GM12875 (cell line): ENCODE data around the gene IGFBP2.

ENCODE experiments used
- H3K4me3 ChIP-seq: one replicate; pipeline ENCODE4 v1.5.1; 2011; ENCODE audit warnings: low read depth, low read length, control low read depth
- TF ChIP-seq, protein P1 (sequence below): IDR thresholded peaks from 2 replicates; pipeline ENCODE4 v1.5.1; 2011; ENCODE audit warnings: low read depth, mild to moderate bottlenecking, control low read depth, inconsistent platforms, low read length, moderate library complexity, borderline replicate concordance; ENCODE audit not compliant: insufficient read depth

The IGFBP2 gene

DNA sequence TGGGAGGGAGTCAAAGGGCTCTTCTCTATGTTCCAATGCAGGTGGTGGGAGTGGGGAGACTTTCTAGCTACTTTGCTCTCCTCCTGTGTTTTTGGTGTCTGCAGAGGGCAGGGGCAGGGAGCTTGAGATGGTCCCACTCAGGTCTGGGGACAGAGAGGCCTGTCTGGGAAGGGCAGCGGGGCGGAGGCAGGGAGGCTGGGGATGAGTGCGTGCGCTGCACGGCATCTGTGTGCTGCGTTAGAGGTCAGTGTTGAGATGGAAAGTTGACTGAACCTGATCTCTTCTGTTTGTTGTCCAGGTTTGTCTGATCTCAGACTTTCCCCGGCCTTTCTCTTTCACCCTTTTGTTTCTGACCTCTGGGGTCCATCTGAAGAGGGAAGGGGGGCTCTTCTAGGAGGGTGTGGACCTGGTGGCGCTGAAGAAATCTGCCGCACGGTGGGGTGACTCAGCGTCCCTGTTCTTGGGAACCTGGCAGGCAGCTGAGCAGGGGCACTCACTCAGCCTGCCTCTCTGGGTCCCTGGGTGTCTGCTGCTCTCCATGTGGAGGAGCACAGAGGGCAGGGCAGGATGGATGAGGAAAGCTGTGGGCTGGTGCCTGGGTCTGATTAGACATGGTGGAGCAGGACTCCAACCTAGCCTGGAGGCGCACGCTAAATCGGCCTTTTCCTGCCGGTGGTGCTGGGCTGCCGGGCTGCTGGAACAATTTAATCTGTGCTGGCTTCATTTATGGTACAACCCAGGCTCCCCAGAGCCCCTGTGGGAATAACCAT, 24.1 kb downstream of the IGFBP2 start:
- no peak overlapping the region for H3K4me3 ChIP-seq
- TF ChIP-seq, protein P1, sequence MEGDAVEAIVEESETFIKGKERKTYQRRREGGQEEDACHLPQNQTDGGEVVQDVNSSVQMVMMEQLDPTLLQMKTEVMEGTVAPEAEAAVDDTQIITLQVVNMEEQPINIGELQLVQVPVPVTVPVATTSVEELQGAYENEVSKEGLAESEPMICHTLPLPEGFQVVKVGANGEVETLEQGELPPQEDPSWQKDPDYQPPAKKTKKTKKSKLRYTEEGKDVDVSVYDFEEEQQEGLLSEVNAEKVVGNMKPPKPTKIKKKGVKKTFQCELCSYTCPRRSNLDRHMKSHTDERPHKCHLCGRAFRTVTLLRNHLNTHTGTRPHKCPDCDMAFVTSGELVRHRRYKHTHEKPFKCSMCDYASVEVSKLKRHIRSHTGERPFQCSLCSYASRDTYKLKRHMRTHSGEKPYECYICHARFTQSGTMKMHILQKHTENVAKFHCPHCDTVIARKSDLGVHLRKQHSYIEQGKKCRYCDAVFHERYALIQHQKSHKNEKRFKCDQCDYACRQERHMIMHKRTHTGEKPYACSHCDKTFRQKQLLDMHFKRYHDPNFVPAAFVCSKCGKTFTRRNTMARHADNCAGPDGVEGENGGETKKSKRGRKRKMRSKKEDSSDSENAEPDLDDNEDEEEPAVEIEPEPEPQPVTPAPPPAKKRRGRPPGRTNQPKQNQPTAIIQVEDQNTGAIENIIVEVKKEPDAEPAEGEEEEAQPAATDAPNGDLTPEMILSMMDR: no peak

- no peak overlapping the region for H3K4me3 ChIP-seq
- TF ChIP-seq, protein P1: no peak
Observed at GRCh38 chr2:216657980-216658379, 24.8 kb downstream of the IGFBP2 start.

DNA sequence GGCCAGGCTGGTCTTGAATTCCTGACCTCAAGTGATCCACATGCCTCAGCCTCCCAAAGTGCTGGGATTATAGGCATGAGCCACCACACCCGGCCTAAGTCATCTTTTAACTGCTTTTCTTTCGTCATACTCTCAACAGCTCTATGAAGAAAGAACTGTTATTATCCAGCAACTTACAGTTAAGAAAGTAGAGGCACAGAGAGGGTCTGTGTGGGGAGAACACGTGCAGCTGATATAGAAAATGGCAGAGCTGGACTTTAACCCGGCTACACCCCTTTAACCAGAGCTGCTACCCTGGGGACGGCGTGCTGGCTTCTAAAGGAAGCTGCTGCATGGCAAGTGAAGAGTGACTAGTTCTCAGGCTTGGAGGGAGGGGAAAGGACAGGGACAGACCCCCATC, 25.5 kb downstream of the IGFBP2 start:
- H3K4me3 ChIP-seq: no peak overlapping the region
- TF ChIP-seq, protein P1: no peak

GRCh38 chr2:216659276-216659675, 26.1 kb downstream of the IGFBP2 start:
- H3K4me3 ChIP-seq: no peak overlapping the region
- TF ChIP-seq, protein P1: no peak

GRCh38 chr2:216660496-216660895, 27.3 kb downstream of the IGFBP2 start:
- TF ChIP-seq, protein P1: no peak
- no peak overlapping the region for H3K4me3 ChIP-seq

GRCh38 chr2:216661051-216661450, 27.8 kb downstream of the IGFBP2 start:
- H3K4me3 ChIP-seq: no peak overlapping the region
- TF ChIP-seq, protein P1: no peak
